EL (cell line): Measurements from ENCODE around the gene PRKD2.
"Not testable (repeated sequence)": the region's sequence is repeated elsewhere in the genome, so short reads cannot be mapped to it uniquely, and the experiment has no call there.

Source experiments
- DNase-seq: peaks from one replicate; pipeline ENCODE4 v3.0.0-alpha.2; 2016

PRKD2 gene

DNA sequence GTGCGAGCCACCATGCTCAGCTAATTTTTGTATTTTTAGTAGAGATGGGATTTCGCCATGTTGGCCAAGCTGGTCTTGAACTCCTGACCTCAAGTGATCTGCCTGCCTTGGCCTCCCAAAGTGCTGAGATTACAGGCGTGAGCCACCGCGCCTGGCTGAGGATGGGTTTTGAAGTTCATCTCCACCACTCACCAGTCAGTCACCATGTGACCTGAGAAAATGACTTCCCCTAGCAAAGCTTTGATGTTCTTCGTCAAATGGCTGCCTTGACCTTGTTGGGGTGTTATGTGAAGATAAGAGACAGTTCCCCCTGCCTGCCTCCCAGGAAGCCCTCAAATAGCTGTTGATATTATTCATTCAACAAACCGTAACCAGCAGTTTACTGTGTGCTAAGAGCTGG, 87.9 kb downstream of the PRKD2 start:
- not testable (repeated sequence) for DNase-seq

DNA sequence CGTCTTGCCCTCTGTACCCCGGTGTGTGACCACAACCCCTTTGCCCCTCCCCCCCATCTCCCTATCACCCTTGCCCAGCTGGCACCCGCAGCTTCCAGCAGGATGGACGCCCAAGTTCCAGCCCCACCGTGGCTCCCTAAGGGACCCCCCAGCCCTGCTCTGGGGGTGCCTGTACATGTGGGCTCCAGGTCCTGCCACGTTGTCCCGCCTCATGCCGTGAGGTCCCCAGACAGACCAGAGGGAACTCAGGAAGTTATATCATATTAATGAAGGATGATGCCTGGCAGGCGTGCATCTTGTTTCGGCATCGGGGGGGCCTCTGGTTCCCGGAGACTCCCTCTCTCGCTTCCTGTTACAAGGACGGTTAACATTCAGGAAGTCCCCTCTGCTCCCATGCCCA, 90.5 kb downstream of the PRKD2 start:
- no peak for DNase-seq

GRCh38 chr19:46625731-46626130, 91.2 kb downstream of the PRKD2 start:
- DNase-seq: no peak

DNA sequence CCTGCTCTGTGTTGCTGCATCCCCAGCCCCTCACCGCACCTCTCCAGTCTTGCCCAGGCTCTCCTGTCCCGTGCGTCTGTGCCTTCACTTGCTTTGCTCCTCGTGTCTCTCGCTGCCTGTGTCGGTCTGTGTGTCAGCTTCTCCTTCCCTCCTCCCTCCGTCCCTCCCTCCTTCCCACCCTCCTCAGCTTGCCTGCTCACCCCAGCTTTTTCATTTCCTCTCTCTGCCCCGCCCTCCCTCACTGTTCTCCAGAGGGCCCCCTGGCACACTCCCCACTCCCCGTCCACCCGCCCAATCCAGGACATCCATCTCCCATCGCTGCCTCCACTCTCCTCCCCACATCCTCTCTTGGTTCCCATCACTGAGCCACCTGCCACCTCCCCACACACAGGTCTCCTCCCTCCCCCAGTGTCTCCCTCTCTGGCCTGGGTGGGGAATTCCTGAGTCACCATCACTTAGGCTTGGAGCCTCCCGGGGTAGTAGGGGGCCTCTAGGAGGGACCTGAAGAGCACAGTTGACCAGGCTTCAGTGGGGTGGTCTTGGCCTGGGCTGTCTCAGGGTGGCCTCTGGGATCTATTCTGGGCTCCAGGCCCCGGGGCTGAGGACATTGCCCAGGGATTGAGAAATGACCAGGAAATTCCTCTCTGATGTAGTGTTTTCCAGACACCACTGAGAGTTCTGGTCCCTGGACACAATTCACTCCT, 91.8 kb downstream of the PRKD2 start, which contains the start of gene PTGIR:
TSS of gene PTGIR (minus strand) at position 132 of the 704 bp plus-strand sequence. CDS start 864 bp downstream, outside the sequence.
- peak; percentile 88 for DNase-seq
